Loucy (cell line): ENCODE results near the gene COQ7.

Experiments
- H2AFZ ChIP-seq: fragments of 200-600 bp; sonication (generic); 2 replicates; pipeline ENCODE4 v1.6.0; 2016; ENCODE audit warnings: antibody characterized with exemption, mild to moderate bottlenecking, low read length, moderate library complexity
- H3F3A ChIP-seq: fragments of 200-600 bp; 2 replicates; pipeline ENCODE4 v1.6.0; 2016; ENCODE audit warnings: antibody characterized with exemption, low read depth, mild to moderate bottlenecking
- H3K27me3 ChIP-seq: fragments of 200-600 bp; sonication (generic); 2 replicates; pipeline ENCODE4 v1.6.1; 2014; ENCODE audit warnings: low read length, mild to moderate bottlenecking; ENCODE audit not compliant: insufficient read depth, poor library complexity, severe bottlenecking
- H3K36me3 ChIP-seq: fragments of 200-600 bp; sonication (generic); 2 replicates; pipeline ENCODE4 v1.6.1; 2016; ENCODE audit warnings: low read length; ENCODE audit not compliant: insufficient read depth
- H3K4me1 ChIP-seq: fragments of 200-600 bp; sonication (generic); 2 replicates; pipeline ENCODE4 v1.5.1; 2014; ENCODE audit warnings: low read length, mild to moderate bottlenecking; ENCODE audit not compliant: insufficient read depth, poor library complexity, severe bottlenecking
- H3K4me2 ChIP-seq: fragments of 200-600 bp; sonication (generic); 2 replicates; pipeline ENCODE4 v1.6.0; 2014; ENCODE audit warnings: antibody characterized with exemption, low read length, low read depth, mild to moderate bottlenecking; ENCODE audit not compliant: poor library complexity, severe bottlenecking
- H3K4me3 ChIP-seq: fragments of 200-600 bp; sonication (generic); 2 replicates; pipeline ENCODE4 v1.5.1; 2014; ENCODE audit warnings: low read length, mild to moderate bottlenecking, mixed read lengths; ENCODE audit not compliant: poor library complexity, severe bottlenecking
- H3K79me2 ChIP-seq: fragments of 200-600 bp; sonication (generic); 2 replicates; pipeline ENCODE4 v1.6.1; 2014; ENCODE audit warnings: low read length; ENCODE audit not compliant: insufficient read depth
- H3K9ac ChIP-seq: fragments of 200-600 bp; sonication (generic); 2 replicates; pipeline ENCODE4 v1.6.0; 2014; ENCODE audit warnings: mild to moderate bottlenecking, low read depth, low read length, moderate library complexity; ENCODE audit not compliant: poor library complexity, severe bottlenecking
- H3K9me2 ChIP-seq: fragments of 200-600 bp; sonication (generic); replicated peaks from 2 replicates; pipeline ENCODE4 v1.6.1; 2016; ENCODE audit warnings: low read depth, low read length, mixed read lengths
- H3K9me3 ChIP-seq: fragments of 200-600 bp; sonication (generic); 2 replicates; pipeline ENCODE4 v1.6.1; 2014; ENCODE audit warnings: mild to moderate bottlenecking, antibody characterized with exemption, low read length, low read depth; ENCODE audit not compliant: insufficient read depth
- H4K20me1 ChIP-seq: fragments of 200-600 bp; sonication (generic); 2 replicates; pipeline ENCODE4 v1.6.0; 2014; ENCODE audit warnings: antibody characterized with exemption, low read length, mild to moderate bottlenecking; ENCODE audit not compliant: insufficient read depth, poor library complexity, severe bottlenecking
- EZH2phosphoT487 ChIP-seq: fragments of 200-600 bp; IDR thresholded peaks from 2 replicates; pipeline ENCODE4 v1.6.1; 2018; ENCODE audit warnings: antibody characterized with exemption, mild to moderate bottlenecking, moderate library complexity, borderline replicate concordance
- TF ChIP-seq, protein P1 (sequence below): fragments of 200-600 bp; sonication (generic); conservative IDR thresholded peaks from 2 replicates; pipeline ENCODE4 v1.5.1; 2014; ENCODE audit warnings: mild to moderate bottlenecking, antibody characterized with exemption, low read length

Gene COQ7

GRCh38 chr16:19033761-19034160 is 33.7 kb upstream of the COQ7 start:
- Histone ChIP-seq H2AFZ (no peak overlapping the region), H3K9ac (no peak overlapping the region), H3F3A (no peaks in the 10 kb centered on the region), H3K4me2 (no peak overlapping the region), H3K36me3 (no peaks in the 10 kb centered on the region), H3K4me1 (no peaks in the 10 kb centered on the region), H3K9me2 (no peaks in the 10 kb centered on the region), H3K27me3 (no peaks in the 10 kb centered on the region), H3K4me3 (no peak overlapping the region), H3K9me3 (no peaks in the 10 kb centered on the region; the same call in 1 of the 2 replicates), H4K20me1 (no peaks in the 10 kb centered on the region), H3K79me2 (no peaks in the 10 kb centered on the region)
- no peak for TF ChIP-seq EZH2phosphoT487
- TF ChIP-seq, protein P1, sequence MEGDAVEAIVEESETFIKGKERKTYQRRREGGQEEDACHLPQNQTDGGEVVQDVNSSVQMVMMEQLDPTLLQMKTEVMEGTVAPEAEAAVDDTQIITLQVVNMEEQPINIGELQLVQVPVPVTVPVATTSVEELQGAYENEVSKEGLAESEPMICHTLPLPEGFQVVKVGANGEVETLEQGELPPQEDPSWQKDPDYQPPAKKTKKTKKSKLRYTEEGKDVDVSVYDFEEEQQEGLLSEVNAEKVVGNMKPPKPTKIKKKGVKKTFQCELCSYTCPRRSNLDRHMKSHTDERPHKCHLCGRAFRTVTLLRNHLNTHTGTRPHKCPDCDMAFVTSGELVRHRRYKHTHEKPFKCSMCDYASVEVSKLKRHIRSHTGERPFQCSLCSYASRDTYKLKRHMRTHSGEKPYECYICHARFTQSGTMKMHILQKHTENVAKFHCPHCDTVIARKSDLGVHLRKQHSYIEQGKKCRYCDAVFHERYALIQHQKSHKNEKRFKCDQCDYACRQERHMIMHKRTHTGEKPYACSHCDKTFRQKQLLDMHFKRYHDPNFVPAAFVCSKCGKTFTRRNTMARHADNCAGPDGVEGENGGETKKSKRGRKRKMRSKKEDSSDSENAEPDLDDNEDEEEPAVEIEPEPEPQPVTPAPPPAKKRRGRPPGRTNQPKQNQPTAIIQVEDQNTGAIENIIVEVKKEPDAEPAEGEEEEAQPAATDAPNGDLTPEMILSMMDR, result no peak

DNA sequence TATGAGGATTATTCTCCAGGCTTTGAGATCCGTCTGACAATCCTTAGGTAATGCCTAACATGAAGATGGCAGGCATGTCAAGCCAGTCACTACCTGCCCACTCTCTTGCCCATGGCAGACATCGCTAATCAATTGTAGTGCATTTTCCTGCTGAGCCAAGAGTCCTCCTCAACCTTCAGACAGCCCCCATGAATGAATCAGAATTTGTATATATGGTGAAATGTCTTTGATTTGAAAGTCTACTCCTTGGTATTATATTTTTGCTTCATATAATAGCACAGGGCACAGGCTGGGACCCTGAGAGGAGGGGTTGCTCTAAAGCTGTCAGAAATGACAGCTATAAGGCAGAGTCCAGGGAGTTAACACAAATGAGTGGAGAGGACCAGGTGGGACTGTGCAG is 27.0 kb upstream of the COQ7 start:
- Histone ChIP-seq H3K79me2 (no peaks in the 10 kb centered on the region), H3K4me2 (no peak overlapping the region), H3K9ac (no peak overlapping the region), H3K4me3 (no peak overlapping the region), H3K4me1 (no peaks in the 10 kb centered on the region), H4K20me1 (no peaks in the 10 kb centered on the region), H3K9me3 (no peaks in the 10 kb centered on the region), H3K27me3 (no peaks in the 10 kb centered on the region), H3K36me3 (no peaks in the 10 kb centered on the region), H2AFZ (no peak overlapping the region), H3K9me2 (no peaks in the 10 kb centered on the region), H3F3A (no peaks in the 10 kb centered on the region)
- no peak for TF ChIP-seq EZH2phosphoT487
- TF ChIP-seq, protein P1, result no peak

DNA sequence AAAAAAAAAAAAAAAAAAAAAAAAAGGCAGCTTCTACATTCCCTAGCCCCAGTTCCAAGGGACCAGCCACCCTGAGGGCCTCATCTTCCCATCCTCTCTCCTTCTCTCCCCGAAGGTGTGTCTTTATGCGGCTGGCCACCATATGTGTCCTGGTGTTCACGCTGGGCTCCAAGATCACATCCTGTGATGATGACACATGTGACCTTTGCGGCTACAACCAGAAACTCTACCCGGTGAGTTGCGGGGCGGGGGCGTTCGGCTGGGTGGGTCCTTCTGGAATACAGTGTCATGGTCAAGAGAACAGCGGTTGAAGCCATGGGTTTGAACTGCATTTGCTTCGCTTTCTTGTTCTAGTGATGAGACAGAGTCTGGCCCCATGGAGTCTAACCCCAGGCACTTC is 22.6 kb upstream of the COQ7 start:
- Histone ChIP-seq H3K4me3 (no peak overlapping the region), H3K79me2 (no peaks in the 10 kb centered on the region), H3K4me1 (no peaks in the 10 kb centered on the region), H2AFZ (no peak overlapping the region), H3K4me2 (no peak overlapping the region), H3K9me2 (no peaks in the 10 kb centered on the region), H3K9me3 (no peaks in the 10 kb centered on the region), H3K36me3 (no peaks in the 10 kb centered on the region), H4K20me1 (no peaks in the 10 kb centered on the region), H3K9ac (no peak overlapping the region), H3F3A (no peaks in the 10 kb centered on the region), H3K27me3 (no peaks in the 10 kb centered on the region)
- no peak for TF ChIP-seq EZH2phosphoT487
- TF ChIP-seq, protein P1, result no peak
